Islet of Langerhans (tissue), 1 donor: ENCODE results near the gene G0S2.

Experiments
- FAIRE-seq: peaks from one replicate; lab custom pipeline; 2011; peaks lifted over from hg19 to GRCh38; lab: Jason Lieb, UNC

Gene G0S2

DNA sequence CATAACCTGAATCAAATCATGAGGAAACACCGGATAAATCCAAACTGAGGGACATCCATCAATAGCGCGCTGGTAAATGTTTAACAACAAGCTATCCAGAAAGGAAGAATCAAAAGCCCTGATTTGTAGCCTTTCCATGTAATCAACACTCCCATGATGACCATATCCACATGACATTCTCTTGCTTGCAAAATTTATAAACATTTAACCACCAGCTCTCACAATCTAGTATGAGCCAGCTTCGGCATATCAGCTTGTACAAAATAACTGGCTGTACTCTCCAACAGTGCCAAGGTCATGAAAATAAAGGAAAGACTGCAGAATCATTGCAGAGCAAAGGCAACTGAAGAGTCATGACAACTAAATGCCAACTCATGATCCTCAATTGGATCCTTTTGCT, 45.1 kb downstream of the G0S2 start:
- FAIRE-seq, result no peak

DNA sequence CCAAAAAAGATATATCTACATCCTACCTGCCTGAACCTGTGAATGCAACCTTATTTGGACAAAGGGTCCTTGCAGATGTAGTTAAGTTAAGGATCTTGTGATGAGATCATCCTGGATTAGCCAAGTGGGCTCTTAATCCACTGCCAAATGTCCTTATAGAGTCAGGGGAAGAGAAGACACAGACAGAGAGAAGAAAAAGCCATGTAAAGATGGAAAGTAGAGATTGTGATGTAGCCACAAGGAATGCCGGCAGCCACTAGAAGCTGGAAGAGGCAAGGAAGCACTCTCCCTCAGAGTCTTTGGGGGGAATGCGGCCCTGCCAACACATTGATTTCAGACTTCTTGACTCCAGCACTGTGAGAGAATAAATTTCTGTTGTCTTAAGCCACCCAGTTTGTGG, 45.6 kb downstream of the G0S2 start:
- FAIRE-seq, result no peak

DNA sequence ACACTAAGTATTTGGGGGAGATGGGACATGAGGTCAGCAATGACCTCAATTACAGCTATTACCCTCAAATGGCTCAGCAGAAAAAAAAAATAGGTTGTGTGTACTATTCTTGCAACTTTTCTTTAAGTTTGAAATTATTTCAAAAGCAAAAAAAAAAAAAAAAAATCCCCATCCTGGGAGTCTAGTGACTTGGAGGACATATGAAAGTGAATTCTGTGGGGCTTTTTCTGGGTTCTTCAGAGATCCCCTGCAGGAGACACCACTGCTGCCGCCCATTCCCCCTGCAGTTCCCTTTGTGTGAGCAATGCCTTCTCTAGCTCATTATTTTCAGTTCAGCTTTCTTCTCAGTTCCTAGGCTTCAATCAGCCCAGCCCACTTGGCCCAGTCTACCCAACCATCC, 46.1 kb downstream of the G0S2 start:
- FAIRE-seq, result no peak

DNA sequence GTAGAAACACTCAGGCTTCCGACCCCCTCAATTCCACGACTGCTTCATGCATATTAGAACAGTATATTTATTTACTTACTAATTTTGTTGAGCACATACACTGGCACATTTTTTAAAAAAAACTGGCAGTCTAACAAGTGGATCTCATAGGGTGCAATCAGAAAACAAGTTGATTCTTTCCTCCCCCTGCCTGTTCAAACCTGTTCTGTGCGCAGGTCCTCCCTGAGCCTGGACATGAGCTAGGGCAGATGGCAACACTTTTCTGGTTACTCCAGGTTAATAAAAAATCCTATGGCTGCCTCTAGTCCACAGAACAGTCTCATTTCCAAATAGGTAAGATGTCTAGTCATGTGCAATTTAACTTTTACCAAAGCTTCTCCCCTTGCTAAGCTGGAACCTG, 48.1 kb downstream of the G0S2 start:
- FAIRE-seq, result no peak

DNA sequence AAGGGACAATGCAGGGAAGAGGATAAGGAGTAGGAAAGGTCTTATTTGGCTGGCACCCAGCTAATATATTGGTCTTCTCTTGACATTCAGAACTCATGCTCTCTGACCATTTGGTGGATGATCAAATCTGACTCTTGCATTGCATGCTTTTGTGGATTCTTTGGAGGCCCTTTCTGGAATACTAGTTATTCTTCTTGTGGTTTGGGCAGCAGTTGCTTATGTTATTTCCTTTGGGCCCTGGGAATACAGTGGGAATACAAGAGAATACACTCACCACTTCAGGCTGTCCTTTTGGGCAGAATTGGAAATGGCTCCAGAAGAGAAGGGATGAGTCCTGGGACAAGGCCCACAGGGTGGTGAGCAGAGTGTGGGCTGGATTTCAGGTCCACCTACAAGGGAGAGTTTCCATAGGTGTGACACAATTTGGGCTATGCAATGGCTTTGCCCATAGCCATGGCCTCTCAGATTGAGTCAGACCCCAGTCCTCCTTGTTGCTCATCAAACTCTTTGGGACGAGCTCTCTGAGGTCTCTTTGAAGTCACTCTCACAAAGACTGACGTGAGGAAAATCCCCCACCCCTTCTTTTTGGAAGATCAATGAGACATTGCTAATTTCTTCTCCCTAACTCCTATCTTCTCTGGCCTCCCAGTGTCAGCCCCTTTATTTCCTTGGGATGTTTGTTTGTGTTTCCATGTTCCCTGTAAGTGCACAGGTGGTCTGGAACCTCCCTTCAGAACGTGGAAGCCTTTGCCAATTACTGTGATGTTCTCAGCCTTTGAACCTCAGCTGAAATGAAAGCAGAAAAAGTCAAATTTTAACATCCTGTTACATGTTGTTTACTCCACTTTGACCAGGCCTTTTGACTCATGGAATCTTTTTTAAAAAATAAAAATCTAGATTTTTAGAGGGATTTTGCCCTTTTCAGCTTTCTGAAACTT, 48.8 kb downstream of the G0S2 start:
- no peak for FAIRE-seq
